Motor neuron (in vitro differentiated cells): ENCODE results near the gene SBF2. TPM values are rescaled to one million over a fixed set of nuclear protein-coding genes. Genes with fewer than 3 reads are reported as not detected.

Source experiments
- ATAC-seq, 8 experiments: fragments of 200-7000 bp; cut with Tn5 transposase; replicated peaks in 6 of 8; 2 replicates each; pipeline ENCODE4 v1.8.0; 2021; ENCODE audit warnings: mild to moderate bottlenecking in 8 of 8, moderate library complexity in 8 of 8
- H3K27ac ChIP-seq, 2 donors: fragments of 250-450 bp; sonication (Bioruptor Pico); 2 replicates each; pipeline ENCODE4 v1.9.0; 2021; ENCODE audit warnings: antibody characterized with exemption in 2 of 2, mild to moderate bottlenecking in 2 of 2, moderate library complexity in 1 of 2
- H3K4me1 ChIP-seq, 2 donors: fragments of 250-450 bp; sonication (Bioruptor Pico); replicated peaks in 1 of 2; 2 replicates each; pipeline ENCODE4 v1.6.1; 2021; ENCODE audit warnings: antibody characterized with exemption in 2 of 2, mild to moderate bottlenecking in 2 of 2, moderate library complexity in 1 of 2
- H3K4me3 ChIP-seq, 5 donors: fragments of 250-450 bp; sonication (Bioruptor Pico); 2 replicates each; pipeline ENCODE4 v1.9.0; 2021; ENCODE audit warnings: antibody characterized with exemption in 5 of 5, mild to moderate bottlenecking in 5 of 5, moderate library complexity in 4 of 5
- WGBS, 10 experiments: fragments of 450-650 bp; shearing (Covaris generic); methylation state at CpG; one replicate each; pipeline ENCODE4 v1.0.0; 2022; 5-methylcytosine and 5-hydroxymethylcytosine counted together
- in situ Hi-C, 9 experiments: fragments of 400-800 bp; cut with MboI; loops; one replicate each; pipeline ENCODE4 v1.15.0; 2021; ENCODE audit warnings: low sequenced_read_pairs in 9 of 9, low pct_unique_long_range_greater_than_20kb in 2 of 9; ENCODE audit not compliant: unreplicated experiment in 9 of 9
- total RNA-seq, 8 experiments: library from RNA; unstranded; fragments of 300-600 nt; gene quantifications; 2 replicates each; pipeline versions ENCODE4 v1.2.3 to v1.2.4, GENCODE V29; 2022

The SBF2 gene
- total RNA-seq, 8 experiments from 2014 or later: 31.8 to 66.3 (median 44.6) TPM

DNA sequence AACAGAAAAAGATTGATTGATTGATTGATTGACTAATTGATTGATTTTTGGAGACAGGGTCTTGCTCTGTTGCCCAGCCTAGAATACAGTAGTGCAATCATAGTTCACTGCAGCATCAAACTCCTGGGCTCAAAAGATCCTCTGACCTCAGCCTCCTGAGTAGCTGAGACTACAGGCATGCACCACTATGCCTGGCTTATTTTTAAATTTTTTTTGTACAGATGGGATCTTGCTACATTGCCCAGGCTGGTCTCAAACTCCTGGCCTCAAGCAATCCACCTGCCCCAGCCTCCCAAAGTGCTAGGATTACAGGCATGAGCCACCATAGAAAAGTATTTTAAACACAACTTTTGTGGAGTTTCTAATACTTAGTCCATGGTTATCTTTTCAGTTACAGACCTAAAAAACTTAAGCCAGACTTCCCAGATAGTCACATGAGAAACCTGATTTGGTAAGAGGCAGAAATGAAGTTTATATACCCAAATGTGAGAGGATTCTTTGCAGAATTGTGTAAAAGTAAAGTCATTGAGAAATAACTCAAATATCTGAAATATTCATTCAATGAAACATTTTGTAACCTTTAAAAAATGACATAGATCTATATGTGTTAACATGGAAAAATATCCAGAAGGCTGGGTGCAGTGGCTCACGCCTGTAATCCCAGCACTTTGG lies 443.7 kb downstream of the SBF2 start:
- WGBS, 10 experiments: 88 to 100% (median 100%) methylated on average over 1 of the region's 1 CpG; no CpG with 5 or more reads in 7 of the 10 experiments
- no peak overlapping the region for H3K27ac ChIP-seq
- in situ Hi-C loops: no loop called here
- no peaks in the 10 kb centered on the region for H3K4me1 ChIP-seq
- no peak for ATAC-seq
- no peak overlapping the region for H3K4me3 ChIP-seq

DNA sequence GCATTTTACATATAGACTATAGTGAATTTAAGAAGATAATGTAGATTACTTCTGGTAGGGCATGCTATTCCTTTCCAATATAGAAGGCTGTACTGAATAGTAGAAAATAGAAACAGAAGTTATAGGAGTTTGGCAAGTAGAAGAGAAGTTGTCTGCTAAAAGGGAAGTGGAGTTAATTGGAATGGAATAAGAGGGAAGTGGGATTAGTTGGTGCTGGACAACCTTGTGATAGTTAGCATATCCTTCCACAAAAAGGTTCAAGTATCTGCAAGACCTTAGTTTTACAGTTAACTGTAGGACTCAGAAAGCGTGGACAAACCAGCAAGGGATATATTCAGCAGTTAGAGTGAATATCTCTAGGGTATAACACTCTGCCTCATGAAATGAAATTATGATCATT lies 444.6 kb downstream of the SBF2 start:
- WGBS, 10 experiments: 93 to 100% (median 100%) methylated on average over 1 of the region's 1 CpG; no CpG with 5 or more reads in 2 of the 10 experiments
- in situ Hi-C loops: no loop called here
- ATAC-seq: no peak
- no peak overlapping the region for H3K27ac ChIP-seq
- no peak overlapping the region for H3K4me3 ChIP-seq
- H3K4me1 ChIP-seq: no peaks in the 10 kb centered on the region

DNA sequence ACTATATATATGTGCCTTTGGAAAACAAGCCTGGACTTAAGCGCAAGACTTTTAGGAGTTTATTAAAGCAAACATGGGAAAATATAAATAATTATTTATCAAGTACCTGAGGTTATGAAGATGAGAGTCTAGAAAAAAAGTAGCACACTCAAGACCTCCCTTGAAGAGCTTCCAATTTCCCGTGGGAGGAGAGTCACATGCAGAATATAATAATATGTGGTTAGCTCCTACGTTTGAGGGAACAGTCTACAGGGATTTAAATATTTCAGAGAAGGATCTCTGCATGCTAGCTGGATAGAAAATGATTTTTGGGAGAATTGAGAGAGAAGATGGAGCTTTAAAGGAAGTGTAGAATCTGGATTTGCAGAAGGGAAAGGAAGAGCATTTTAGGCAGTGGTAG lies 446.4 kb downstream of the SBF2 start:
- WGBS, 10 experiments: 21 to 86% (median 49%) methylated on average over 1 to 3 of the region's 3 CpGs; no CpG with 5 or more reads in 1 of the 10 experiments
- H3K4me1 ChIP-seq: no peaks in the 10 kb centered on the region
- no peak for ATAC-seq
- H3K27ac ChIP-seq: no peak overlapping the region
- in situ Hi-C loops: no loop called here
- no peak overlapping the region for H3K4me3 ChIP-seq

DNA sequence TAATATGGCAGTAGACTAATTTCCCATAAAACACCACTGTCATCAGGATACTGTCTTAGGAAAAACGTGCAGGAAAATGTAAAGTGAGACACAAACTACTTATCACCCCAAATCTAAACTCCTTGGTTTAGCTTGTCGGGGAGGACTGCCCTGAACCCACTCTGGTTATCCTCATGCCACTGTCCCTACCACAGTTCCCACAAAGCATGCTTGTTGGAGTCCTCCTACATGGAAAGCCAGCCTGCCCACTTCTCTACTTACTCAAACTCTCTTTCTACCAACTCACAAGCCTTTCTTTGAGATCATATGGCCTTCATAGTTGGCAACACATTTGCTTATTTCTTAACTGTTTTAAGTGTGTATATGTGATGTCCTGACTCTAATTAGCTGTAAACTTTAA lies 451.1 kb downstream of the SBF2 start:
- in situ Hi-C loops: no loop called here
- WGBS, 10 experiments: 60 to 100% (median 86%) methylated on average over 1 to 2 of the region's 2 CpGs; no CpG with 5 or more reads in 2 of the 10 experiments
- Histone ChIP-seq H3K4me3 (no peak overlapping the region), H3K4me1 (no peaks in the 10 kb centered on the region), H3K27ac (no peak overlapping the region)
- ATAC-seq: no peak

DNA sequence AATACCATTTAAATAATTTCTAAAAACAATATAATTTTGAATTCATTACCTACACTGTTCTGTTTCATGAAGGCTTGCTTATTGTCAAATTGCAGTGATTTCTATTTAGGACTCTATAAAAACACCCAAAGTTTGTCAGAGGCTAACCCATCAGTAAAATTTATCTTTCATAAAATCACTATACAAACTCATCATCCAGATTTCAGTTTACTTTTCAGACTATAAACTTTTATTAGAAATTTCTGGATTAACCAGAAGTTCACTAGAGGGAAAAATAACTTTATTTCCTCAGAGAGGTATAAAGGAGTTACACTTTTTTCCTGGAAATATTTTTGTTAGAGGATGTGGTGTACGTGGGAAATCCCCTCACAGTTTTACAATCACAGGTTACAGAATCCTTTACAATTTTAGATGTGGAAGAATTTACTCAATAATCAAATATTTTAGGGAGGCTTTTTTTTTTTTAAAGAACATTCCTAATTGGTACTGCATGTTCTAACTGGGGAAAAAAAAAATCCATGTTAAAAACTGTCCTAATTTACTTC lies 453.5 kb downstream of the SBF2 start:
- no peak overlapping the region for H3K27ac ChIP-seq
- WGBS, 10 experiments: 17 to 100% (median 92%) methylated on average over 1 of the region's 1 CpG; no CpG with 5 or more reads in 2 of the 10 experiments
- no peak for ATAC-seq
- no peak overlapping the region for H3K4me3 ChIP-seq
- no peaks in the 10 kb centered on the region for H3K4me1 ChIP-seq
- in situ Hi-C loops: no loop called here

DNA sequence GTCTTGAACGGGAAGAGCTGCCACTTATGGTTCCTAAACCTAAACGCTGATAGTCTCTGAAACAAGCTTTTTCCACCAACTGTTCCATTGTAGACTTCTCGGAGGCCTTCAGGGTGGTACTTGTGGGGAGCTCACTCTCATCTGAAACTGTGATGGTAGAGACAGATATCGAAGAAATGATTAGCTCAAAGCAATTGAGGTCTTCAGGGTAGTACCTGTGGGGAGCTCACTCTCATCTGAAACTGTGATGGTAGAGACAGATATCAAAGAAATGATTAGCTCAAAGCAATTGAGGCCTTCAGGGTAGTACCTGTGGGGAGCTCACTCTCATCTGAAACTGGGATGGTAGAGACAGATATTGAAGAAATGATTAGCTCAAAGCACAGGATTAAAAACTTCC lies 454.5 kb downstream of the SBF2 start:
- no peak for ATAC-seq
- H3K4me3 ChIP-seq: no peak overlapping the region
- 87 to 100% (median 100%) methylated on average over 1 to 3 of the region's 4 CpGs; no CpG with 5 or more reads in 4 of the 10 experiments for WGBS, 10 experiments
- H3K4me1 ChIP-seq: no peaks in the 10 kb centered on the region
- in situ Hi-C loops: no loop called here
- H3K27ac ChIP-seq: no peak overlapping the region

DNA sequence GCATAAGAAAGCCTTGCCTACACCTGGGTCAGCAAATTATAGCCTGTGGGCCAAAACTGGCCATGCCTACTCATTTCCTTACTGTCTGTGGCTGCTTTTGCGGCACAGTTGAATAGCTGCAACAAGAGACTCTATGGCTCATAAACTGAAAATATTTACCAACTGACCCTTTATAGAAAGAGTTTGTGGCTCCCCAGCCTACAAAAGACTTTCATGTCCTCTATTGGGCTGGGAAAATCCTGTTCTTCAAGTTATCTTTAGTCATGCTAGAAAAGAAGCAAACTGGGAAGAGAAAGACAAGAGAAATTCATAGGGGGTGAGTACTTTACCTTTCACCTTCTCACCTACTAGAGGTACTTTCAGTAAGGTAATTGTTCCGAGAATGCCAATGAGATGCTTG lies 455.1 kb downstream of the SBF2 start:
- ATAC-seq: no peak
- no peak overlapping the region for H3K27ac ChIP-seq
- in situ Hi-C loops: no loop called here

DNA sequence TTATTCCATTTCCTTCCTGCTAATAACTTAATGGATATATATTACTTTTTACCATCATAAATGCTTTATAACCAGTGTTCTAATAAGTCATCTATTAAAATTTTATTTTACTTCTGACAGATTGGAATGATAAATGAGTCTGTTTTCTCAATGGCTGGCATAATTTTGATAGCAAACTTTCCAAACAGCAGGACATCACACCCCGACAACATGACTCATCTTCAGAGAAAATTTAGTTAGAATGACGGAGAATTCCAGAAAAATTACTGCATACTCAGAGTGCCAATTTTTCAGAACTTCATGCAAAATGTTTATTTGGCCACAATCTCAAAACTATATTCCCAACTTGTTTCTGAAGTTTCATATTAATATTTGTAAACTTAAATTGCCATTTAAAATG lies 455.8 kb downstream of the SBF2 start:
- peak in 1 of 8 experiments; percentile 32 for ATAC-seq
- in situ Hi-C loops: no loop called here

More for the DNA sequence above, 455.1 kb downstream of the SBF2 start:
- Histone ChIP-seq H3K4me3 (no peak overlapping the region), H3K4me1 (no peaks in the 10 kb centered on the region)
- WGBS, 10 experiments: 50 to 100% (median 92%) methylated on average over 1 to 2 of the region's 2 CpGs; no CpG with 5 or more reads in 3 of the 10 experiments

DNA sequence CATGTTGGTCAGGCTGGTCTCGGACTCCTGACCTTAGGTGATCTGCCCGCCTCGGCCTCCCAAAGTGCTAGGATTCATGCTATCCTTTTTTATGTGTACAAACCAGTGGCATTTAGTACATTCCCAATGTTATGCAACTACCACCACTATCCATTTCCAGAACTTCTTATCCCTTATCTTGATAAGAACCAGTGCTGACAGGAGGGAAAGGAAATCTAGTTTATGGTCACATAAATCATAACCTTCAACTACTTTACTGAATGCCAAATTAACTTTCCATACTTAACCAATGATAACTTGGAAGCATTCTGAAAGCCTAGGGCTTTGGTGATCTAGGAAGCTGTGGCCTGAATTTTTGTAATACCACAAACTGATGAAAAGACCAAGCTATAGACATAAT lies 459.7 kb downstream of the SBF2 start:
- no peak overlapping the region for H3K4me3 ChIP-seq
- in situ Hi-C loops: no loop called here
- ATAC-seq: no peak
- WGBS, 10 experiments: 80 to 100% (median 100%) methylated on average over 1 to 3 of the region's 3 CpGs; no CpG with 5 or more reads in 4 of the 10 experiments
- no peak overlapping the region for H3K27ac ChIP-seq
- no peaks in the 10 kb centered on the region for H3K4me1 ChIP-seq

More for the DNA sequence above, 455.8 kb downstream of the SBF2 start:
- H3K4me1 ChIP-seq: no peaks in the 10 kb centered on the region
- H3K4me3 ChIP-seq: no peak overlapping the region
- no peak overlapping the region for H3K27ac ChIP-seq
- WGBS, 10 experiments: 0 to 100% (median 97%) methylated on average over 1 to 2 of the region's 2 CpGs

DNA sequence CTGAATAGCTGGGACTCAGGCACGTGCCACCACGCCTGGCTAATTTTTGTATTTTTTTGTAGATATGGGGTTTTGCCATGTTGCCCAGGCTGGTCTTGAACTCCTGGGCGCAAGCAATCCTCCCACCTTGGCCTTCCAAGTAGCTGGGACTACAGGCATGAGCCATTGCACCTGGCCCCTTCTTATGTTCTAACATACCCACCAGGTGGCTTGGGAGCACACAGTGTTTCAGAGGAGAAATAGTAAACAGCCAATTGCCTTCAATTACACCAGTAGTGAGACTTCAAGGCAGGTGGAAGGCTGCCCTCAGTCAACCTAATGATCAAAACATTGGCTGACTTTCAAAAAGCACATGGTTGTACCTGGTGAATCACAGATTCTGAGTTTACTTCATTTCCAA lies 462.9 kb downstream of the SBF2 start:
- no peak for ATAC-seq
- Histone ChIP-seq H3K4me3 (no peak overlapping the region), H3K27ac (no peak overlapping the region), H3K4me1 (no peaks in the 10 kb centered on the region)
- WGBS, 10 experiments: 66 to 100% (median 96%) methylated on average over 1 to 2 of the region's 3 CpGs; no CpG with 5 or more reads in 4 of the 10 experiments
- in situ Hi-C loops: no loop called here

DNA sequence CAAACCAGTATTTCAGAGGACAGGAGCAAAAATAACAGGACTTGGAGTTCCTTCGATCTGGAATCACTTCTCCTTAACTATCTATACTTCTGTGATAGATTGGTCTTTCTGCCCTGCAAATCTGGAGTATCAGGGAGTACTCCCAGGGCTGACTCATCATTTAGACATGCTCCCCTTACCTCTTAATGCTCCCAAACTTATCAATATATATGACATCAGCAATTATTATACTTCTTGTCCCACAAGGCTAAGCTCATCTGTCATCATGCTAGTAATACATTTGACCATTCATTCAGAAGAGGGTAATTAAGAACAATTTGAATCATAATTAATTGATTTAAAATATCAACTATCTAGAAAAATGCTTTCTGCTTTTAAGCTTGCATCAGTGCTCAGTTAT lies 466.3 kb downstream of the SBF2 start:
- no peak for ATAC-seq
- in situ Hi-C loops: no loop called here
- WGBS, 10 experiments: 29 to 100% (median 88%) methylated on average over 1 of the region's 1 CpG; no CpG with 5 or more reads in 5 of the 10 experiments
- Histone ChIP-seq H3K4me1 (no peaks in the 10 kb centered on the region), H3K27ac (no peak overlapping the region), H3K4me3 (no peak overlapping the region)

DNA sequence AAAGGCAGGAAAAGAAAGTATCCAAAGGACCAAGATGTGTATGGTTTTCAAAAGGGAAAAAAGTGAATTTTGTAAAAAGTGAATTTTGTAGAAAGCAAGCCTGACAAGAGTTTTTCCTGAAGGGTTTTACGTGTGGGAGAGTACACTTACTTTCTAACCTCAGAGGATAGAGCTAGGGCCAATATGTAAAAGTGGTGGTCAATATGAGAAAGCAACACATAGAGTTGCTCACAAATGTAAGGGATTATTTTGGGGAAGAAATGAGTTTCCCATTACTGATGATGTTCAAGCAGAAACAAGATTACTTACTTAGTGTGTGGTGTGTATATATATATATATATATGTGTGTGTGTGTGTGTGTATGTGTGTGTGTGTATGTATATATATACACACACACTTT lies 467.6 kb downstream of the SBF2 start:
- no peak overlapping the region for H3K27ac ChIP-seq
- ATAC-seq: no peak
- no peak overlapping the region for H3K4me3 ChIP-seq
- no peaks in the 10 kb centered on the region for H3K4me1 ChIP-seq
- in situ Hi-C loops: no loop called here
- WGBS, 10 experiments: 60 to 100% (median 73%) methylated on average over 1 of the region's 1 CpG; no CpG with 5 or more reads in 3 of the 10 experiments

DNA sequence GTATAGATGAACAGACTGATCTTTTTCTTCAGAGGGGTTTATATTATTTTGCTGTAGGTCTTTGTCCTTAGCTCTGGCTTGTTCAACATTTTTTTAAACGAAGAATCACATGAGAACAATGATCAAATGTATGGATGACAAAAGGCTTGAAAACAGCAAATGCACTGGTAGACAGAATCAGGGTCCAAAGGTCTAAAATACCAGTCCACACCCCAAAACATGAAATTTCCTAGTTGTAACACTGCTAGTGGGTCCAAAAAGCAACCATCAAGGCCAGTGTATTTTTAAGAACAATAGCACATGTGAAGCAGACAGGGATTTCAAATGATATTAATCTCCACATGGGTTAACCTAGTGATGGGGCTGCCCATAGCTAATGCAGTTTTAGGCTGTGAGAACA lies 468.1 kb downstream of the SBF2 start:
- Histone ChIP-seq H3K4me1 (no peaks in the 10 kb centered on the region), H3K4me3 (no peak overlapping the region), H3K27ac (no peak overlapping the region)
- no peak for ATAC-seq
- WGBS, 10 experiments: 67 to 100% (median 100%) methylated on average over 1 of the region's 1 CpG; no CpG with 5 or more reads in 1 of the 10 experiments
- in situ Hi-C loops: no loop called here

DNA sequence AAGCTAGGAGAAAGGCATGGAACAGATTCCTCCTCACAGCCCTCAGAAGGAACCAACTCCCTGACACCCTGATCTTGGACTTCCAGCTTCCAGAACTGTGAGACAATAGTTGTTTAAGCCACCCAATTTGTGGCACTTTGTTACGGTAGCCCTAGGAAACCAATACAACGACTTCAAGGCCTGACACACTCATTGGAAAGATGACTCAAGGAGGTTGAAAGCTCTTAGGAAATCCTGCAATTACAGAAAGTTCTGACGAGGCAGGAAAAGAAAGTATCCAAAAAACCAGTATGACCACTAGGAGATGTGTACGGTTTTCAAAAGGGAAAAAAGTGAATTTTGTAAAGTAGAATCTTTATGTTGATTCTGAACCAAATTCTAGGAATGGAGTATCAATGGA lies 468.7 kb downstream of the SBF2 start:
- Histone ChIP-seq H3K4me1 (no peaks in the 10 kb centered on the region), H3K27ac (no peak overlapping the region), H3K4me3 (no peak overlapping the region)
- WGBS, 10 experiments: 34 to 100% (median 92%) methylated on average over 1 to 3 of the region's 4 CpGs
- no peak for ATAC-seq
- in situ Hi-C loops: no loop called here
